ENCODE data around the gene SAP130.

The SAP130 gene

DNA sequence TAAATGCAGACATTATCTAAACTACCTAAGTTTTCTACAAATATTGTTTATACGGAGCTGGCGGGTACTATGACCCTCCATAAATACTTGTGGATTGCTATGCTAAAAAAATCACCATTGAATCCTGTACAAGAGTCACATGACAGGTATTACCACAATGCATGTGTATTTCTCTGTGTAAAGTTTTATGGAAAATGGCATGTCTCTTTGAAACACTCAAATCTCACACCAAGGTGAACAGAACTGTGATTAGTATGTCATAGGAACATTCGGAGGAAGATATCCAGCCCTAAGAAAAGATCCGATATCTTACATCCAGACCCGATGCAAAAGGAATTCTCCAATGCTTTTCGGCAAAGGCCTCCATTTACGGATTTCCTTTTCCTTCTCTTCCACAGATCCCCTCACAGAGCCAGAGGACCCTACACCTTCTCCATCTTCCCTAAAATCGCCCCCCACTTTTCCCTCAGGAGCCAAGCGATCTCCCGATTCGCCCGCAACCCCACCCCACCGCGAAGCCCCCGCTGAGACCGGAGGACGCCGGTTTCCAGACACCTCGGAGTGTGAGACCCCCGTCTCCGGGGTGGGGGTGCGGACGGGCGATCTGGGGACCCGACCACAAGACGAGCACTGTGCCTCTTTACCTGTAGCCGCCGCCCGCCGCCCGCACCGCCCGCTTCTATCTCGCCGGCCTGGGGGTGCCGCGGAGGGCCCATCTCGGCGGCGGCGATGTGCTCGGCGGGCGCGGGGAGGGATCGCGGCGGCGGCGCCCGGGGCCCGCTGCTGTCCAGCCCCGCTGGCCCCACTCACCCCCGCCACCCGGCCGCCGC, 1.2 kb downstream of the SAP130 start:
- peak; percentile 52 for DNase-seq

DNA sequence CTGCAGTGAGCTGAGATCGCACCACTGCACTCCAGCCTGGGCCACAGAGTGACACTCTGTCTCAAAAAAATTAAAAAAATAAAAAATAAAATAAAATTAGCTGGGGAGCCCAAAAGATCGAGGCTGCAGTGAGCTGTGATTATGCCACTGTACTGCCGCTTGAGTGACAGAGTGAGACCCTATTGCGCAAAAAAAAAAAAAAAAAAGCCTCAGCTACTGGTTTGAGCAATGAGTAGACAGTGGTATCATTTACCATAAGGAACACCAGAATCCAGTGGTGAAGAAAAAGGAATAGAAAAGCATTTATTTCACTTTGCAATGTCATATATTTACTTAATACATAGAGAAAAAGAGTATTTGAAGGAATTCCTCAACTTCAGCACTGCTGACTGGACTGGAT, 3.0 kb downstream of the SAP130 start:
- DNase-seq = no peak

DNA sequence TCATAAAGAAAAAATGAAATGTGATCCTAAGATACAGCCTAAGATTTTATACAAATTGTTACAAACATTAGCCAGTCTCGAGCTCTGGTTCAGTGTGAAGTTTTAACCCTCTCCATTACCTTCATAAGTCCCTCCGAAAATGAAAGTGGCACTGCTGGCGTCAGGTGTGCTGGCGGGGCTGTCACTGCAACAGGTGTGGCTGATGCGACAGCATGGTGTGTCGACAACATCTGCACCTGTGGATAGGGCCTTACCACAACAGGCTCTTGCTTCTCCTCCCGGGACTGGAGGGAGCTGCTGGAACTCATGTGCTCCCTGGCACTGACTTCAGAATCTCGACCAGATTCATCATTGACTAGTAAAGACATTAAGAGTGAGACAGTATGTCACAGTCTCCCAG, 10.3 kb downstream of the SAP130 start:
- no peak for DNase-seq

DNA sequence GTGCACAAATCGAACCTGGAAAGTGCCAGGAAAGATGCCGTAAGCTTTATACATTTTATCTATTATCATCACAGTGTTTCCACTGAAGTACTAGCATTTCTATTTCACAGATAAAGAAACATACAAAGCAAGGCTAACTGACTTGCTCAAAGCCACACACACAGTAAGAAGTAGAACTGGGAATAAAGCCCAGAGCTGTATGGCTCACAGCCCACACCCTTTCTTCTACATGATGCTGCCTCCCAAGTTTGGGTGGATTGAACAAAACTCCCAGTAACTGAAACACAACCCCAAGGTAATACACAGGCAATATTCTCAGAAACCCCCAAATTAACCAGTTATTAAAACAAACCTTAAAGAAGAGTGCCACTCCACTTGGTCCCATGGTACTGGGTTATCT, 11.2 kb downstream of the SAP130 start:
- no peak for DNase-seq

DNA sequence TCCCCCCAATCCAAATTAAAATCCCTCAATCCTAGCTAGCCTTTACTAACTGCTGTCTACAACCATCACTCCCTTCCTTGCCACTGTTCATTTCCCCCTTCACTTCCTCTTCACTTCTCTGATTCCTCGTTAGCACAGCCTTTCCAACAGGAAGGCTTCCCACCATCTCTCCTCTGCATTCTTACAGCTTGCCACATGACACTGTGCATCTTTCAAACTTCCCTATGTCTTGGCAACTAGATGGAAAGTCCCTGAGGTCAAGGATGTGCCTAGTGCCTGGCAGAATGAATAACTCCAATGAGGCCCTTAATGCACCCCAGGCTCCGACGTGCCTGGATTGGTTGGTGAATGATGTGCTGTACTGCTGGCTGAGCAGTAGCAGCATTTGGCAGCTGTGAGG, 15.2 kb downstream of the SAP130 start:
- DNase-seq = no peak

DNA sequence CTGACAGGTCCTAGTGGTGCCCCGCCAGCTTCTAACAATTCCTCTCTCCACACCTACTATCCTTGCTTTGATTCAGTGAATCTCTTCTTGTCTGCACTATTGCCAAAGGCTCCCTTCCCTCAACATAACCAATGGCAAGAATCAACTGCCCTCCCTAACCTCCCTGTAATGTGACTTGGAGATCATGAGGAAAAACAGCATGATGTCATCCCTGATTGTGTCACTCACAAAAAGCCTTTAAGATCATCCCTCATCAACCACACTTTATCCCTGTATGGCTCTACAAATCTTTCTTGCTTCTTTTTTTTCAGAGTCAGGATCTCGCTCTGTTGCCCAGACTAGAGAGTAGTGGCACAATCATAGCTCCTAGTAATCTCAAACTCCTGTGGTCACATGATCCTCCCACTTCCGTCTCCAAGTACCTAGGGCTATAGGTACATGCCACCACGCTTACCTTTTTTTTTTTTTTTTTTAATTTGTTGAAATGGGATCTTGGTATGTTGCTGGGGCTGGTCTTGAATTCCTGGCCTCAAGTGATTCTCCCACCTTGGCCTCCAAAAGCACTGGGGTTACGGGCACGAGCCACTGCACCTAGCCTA, 19.7 kb downstream of the SAP130 start:
- DNase-seq = no peak

DNA sequence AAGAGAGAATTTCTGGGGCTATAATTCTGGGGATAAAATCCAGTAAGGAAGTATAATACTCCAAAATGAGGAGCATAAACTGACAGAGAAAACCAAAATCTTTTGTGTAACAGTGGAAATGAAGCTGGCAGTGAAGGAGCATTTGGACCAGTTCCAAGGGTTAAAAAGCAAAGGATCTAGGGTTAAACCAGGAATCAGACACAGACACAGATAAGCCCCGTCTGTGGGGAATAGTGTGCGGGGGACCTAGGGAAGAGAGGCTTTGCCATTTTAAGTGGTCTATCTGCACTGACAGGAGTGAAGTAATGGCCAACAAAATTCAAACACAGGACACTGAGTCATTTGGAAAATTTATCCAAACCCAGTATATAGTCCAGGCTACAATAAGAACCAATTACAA, 23.4 kb downstream of the SAP130 start:
- no peak for DNase-seq

DNA sequence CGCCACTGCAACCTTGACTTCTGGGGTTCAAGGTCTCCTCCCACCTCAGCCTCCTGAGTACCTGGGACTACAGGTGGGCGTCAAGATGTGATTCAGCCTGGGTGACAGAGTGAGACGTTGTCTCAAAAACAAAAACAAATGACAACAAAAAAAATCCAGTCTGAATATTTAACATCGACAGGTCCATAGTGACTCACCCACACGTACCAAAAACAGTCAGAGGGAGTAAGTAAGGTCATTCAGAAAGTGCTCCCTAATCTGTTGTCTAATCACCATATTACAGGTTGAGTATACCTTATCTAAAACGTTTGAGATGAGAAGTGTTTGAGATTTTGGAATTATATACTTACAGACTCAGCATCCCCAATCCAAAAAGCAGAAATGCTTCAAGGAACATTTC, 24.4 kb downstream of the SAP130 start:
- no peak for DNase-seq

DNA sequence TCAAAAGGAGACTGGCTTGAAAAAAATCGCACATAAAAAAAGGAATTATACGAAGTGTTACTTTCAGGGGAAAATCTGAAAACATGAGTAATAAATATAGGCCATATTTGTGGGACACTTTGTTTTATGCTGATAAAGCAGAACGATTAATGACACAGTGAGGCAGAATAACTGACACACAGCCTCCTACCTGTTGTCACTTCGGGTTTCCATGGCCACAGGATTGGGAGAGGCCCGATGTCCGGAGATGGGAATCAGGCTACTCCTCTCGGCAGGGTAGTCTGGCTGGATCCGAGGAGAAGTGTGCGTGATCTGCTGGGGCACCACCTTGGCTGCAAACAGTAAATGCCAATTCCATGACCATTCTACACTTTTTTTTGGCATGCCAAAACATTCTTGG, 31.7 kb downstream of the SAP130 start:
- DNase-seq = no peak

DNA sequence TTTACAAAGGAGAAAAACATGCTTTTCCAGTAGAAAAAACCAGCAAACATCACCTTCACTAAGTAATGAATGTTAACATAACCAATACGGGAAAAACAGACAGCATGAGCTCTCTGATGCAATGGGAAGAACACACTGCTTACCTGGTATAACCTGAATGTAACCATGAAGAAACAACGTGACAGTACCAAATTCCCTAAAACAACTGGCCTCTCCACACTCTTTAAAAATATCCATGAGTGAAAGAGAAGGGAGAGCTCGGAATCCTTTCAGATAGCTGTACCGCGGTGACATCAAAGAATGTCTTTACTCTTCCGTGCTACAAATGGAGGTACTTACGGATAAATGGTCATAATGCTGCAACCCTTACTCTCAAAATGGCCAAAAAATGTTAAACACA, 32.1 kb downstream of the SAP130 start:
- no peak for DNase-seq

DNA sequence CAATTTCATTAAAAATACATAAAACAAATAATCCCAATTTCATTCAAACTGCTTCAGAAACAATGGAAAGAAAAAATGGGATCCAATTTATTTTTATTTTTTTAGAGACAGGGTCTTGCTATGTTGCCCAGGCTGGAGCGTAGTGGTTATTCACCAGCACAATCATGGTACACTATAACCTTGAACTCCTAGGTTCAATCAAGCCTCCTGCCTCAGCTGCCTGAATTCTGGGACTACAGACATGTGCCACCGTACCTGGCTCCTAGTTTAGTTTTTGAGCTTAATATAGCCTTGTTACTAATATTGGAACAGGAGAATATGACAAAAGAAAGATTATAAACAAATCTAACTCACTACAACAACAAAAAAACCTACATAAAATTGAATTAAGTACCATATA, 34.2 kb downstream of the SAP130 start:
- DNase-seq = no peak

DNA sequence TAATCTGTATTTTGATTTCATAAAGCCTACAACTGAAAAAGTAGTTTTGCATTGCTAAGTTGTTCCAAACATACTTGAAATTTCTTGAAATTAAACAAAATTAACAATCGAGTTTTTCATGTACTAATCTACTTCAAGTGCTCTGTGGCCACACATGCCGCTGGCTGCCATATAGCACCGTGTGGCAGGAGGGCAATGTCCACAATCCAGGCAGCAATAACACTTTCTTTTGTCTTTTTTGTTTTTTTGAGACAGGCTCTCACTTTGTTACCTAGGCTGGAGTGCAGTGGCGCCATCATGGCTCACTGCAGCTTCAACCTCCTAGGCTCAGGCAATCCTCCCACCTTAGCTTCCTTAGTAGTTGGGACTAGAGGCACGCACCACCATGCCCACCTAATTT, 36.1 kb downstream of the SAP130 start:
- DNase-seq = no peak

DNA sequence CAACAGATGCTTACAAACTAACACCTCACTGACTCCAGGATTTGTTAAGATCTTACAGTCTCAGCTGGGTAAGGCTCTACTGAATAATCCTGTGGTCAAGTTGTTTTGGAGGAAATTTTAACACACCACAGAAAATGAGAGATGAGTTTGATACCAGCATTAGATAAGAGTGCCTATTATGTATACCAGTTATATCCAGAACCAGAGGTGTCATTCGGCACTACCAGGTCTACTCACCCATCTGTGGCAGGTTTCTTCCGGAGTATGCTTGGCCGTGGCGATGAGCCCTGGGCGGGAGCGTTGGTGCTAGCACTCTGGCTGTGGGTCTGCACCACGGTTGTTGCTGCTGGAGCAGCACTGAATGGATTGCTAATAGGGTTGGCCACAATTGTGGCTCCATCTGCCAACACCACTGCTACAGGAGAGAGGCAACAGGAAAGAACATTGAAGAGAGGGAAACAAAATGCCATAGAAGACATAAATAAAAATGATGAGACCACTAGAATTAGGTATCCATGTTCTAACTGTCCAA, 41.2 kb downstream of the SAP130 start:
- DNase-seq = no peak

DNA sequence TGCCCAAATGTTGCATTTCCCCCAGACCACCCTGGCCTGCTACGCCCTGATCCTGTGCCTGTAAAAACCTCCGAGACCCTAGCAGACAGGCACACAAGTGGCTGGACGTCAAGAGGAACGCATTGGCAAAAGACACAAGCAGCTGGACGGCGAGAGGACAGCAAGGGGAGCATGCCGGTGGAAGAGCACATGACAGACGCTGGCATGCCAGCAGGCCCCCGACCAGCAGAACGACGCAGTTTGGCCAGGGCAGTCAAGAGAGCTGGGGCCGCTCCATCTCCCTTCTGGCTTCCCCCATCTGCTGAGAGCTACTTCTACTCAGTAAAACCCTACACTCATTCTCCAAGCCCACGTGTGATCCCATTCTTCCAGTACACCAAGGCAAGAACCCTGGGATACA, 42.1 kb downstream of the SAP130 start:
- no peak for DNase-seq

DNA sequence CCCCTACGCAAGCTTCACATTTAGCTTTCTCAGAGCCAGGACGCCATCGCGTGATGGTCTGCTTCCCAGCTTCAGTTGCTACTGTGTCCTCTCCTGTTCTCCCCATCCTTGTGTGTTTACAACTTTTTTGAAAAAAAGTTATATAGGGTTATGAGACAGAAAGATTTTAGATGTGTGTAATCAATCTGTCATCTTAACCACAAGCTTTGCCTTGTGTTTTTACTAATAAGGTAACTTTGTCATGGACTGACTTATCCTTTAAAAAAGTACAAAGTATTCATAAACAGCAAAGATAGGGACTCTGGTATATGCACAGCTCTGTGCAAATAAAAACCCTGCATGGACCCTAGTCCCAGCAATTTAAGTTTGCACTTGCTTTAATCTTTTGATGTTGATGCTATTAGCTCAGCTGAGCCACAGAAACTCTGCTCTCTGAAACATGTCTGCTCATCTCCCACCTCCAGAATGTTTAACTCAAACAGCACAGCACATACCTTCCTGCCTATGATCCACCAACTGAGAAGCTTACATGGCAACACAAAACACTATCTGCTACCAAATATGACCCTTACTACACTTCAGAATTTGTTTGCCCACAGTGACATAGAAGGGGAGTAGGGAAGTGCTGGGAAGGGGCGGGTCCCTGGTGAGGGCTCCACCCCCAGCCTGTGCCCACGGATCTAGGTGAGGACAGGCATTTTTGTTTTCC, 42.7 kb downstream of the SAP130 start:
- DNase-seq = no peak

DNA sequence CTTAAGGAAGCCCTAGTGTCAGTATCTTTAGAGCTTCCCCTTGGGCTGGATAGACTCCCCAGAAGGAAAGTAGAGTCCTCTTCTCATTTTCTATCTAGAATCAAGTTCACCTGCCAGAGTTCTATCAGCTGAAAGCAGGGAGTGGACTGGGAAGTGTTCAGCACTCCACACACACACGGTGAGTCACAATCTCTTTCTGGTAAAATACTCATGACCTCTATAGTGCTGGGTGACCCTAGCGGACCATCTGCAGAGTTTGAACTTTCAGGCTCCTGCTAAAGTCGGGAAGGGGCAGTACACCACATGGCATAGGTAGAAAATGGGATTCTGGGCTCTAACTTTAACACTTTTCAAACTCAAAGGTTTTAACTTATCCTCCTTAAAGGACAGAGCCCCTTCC, 43.3 kb downstream of the SAP130 start:
- no peak for DNase-seq

DNA sequence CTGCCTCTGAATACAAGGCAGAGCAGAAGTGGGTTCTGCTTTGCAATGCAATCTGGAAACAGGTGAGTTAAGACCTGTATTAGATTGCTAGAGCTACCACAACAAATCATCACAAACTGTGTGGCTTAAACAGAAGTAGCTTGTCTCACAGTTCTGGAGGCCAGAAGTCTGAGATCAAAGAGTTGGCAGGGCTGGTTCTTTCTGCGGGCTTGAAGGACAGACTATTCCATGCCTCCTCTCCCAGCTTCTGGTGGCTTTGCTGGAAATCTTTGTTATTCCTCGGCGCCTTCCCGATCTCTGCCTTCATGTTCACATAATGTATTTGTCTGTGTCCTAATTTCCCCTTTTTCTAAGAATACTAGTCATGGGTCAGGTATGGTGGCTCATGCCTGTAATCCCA, 58.4 kb downstream of the SAP130 start:
- DNase-seq = no peak

DNA sequence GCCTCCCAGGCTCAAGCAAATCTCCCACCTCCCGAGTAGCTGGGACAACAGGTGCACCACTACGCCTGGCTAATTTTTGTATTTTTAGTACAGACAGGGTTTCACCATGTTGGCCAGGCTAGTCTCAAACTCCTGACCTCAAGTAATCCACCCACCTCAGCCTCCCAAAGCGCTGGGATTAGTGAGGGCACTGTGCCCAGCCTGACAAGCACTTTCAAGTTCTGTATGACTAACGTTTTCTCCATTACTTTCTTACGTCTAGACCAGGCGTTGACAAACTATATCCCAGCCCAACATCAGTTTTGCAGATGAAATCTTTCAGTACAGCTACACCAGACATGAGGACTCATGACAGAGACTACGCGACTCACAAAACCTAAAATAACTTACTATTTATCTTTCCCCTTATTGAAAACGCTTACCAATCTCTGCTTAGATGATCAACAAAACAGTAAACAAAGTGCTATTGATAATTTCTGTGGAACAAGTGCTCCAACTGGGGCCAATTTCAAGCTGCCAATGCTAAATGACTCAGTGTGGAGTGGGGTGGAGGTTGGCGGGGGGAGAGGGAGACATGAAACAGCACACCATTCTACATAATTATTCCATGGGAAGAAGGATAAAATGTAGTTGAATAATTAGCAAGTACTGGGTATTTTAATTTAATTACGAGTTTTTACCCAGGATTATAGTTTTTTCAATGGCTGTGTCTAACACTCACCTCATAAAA, 59.1 kb downstream of the SAP130 start:
- no peak for DNase-seq

DNA sequence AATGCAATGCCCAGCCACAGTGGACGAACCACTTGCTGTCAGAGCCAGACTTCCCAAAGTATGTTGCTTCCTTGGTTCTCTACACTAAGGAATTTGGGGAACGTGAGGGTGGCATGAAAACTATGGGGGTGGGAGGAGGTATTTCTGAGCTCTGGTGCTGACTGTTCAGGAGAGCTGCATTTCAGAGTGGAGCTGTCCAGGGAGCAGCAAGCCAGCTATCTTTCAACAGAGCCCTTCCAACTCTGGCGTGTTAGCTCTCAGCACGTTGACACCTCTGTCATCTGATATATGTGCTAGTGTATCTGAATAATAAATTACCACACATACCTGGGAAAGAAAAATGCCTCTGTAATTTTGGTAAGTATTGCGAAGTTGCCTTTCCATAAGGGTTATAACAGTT, 66.1 kb downstream of the SAP130 start:
- DNase-seq = no peak

DNA sequence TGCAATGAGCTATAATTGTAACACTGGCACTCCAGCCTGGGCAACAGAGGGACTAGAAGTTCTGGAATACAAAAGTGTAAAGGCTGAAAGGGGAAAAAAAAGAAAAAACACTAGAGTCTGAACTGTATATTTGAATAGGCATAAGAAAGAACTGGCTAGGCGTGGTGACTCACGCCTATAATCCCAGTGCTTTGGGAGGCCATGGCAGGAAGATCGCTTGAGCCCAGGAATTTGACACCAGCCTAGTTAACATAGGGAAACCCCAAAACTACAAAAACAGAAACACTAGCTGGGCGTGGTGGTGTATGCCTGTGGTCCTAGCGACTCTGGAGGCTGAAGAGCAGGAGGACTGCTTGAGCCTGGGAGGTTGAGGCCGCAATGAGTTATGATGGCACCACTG, 70.6 kb downstream of the SAP130 start:
- DNase-seq = no peak

DNA sequence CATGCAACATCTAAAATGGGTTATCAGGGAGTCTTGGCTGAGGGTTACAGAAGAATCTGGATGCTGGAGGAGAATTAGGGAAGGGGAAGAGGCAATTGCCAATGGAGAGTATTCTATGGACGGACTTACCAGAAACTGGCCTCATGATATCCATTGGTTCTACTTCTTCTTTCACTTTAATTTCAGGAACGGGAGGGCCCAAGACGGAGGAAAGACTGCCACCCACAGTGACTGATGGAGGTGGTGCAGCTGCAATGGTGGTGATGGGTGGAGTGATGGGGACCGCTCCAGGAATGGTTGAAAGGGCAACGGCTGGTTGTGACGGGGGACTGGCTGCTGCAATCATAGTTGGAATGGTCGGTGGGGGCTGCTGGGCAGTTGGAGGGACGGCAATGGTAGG, 73.0 kb downstream of the SAP130 start:
- DNase-seq = no peak

DNA sequence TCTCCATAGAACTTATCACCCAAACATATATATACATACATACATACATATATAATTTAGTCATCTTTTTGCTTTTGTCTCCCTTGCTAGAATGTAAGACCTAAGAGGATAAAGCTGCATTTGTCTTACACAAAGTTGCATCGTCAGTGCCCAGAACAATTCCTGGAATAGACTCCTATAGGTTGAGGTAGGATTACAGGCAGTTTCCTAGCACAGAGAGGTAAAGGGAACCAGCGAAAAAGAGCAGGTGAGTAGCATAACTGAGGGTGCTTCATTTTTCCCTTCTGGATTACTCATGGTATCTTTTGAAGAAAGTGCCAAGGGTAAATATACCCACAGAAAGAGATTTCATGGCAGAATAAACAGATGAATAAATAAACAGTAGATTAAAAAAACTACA, 74.0 kb downstream of the SAP130 start:
- no peak for DNase-seq

Data from right kidney (tissue), 1 donor.